Measurements from ENCODE around the gene IPO13. TPM values are rescaled to one million over a fixed set of nuclear protein-coding genes. Genes with fewer than 3 reads are reported as not detected.
A peak's percentile ranks its signal among the peaks of the same experiment; 100 is the strongest.

Gene IPO13
- total RNA-seq, 1 donor from 2014 or later, result 53.2 TPM

DNA sequence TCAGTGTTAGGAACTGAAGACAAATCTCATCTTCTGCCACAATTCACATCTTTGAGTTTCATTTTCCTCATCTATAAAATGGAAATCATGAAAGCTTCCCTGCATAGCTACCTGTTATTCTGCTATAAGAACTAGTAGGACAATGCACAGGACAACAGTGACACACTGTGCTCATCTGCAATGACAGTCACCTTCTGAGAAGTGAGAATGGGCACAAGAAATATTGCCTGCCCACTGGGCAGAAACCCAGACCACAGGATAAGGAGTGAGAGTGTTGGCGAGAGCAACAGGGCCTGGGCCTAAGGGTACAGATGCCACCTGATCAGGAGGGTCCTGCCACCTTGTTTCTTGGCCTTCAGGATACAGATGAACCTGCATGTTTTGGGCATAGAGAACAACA, 36.4 kb upstream of the IPO13 start:
- no peak overlapping the region for H3K27ac Mint-ChIP-seq (ENCODE audit: unreplicated experiment)
- DNase-seq, result no peak

DNA sequence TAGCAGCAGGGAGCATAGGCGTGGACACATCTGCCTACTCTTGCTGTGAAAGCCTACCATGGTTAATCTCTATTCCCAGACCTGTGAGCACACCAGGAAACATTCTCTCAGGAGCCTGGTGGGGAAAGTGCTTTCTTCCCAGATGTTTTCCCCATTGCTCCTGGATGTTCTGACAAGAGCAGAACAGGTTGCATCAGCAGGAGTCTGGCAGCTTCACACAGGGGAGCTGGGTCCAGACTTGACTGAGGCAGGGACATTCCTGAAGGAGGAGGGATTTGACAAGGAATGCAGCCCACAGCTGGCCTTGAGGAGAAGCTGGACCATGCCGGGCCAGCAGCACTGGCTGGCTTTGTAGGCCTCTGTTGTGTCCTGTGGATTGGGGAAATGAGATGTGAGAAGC, 34.1 kb upstream of the IPO13 start:
- TF ChIP-seq, protein P1, sequence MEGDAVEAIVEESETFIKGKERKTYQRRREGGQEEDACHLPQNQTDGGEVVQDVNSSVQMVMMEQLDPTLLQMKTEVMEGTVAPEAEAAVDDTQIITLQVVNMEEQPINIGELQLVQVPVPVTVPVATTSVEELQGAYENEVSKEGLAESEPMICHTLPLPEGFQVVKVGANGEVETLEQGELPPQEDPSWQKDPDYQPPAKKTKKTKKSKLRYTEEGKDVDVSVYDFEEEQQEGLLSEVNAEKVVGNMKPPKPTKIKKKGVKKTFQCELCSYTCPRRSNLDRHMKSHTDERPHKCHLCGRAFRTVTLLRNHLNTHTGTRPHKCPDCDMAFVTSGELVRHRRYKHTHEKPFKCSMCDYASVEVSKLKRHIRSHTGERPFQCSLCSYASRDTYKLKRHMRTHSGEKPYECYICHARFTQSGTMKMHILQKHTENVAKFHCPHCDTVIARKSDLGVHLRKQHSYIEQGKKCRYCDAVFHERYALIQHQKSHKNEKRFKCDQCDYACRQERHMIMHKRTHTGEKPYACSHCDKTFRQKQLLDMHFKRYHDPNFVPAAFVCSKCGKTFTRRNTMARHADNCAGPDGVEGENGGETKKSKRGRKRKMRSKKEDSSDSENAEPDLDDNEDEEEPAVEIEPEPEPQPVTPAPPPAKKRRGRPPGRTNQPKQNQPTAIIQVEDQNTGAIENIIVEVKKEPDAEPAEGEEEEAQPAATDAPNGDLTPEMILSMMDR (IDR thresholded peaks at IDR 0.05; ENCODE audit: partially characterized antibody, unreplicated experiment), result no peak
- DNase-seq, result no peak
- Mint-ChIP-seq H3K27ac (ENCODE audit: unreplicated experiment) (no peak overlapping the region), H3K36me3 (ENCODE audit: unreplicated experiment) (no peaks in the 10 kb centered on the region), H3K27me3 (ENCODE audit: unreplicated experiment) (peaks cover 3% of the 10 kb centered on the region), H3K4me3 (ENCODE audit: unreplicated experiment) (no peak overlapping the region), H3K4me1 (ENCODE audit: low read depth, unreplicated experiment) (peaks cover 6% of the 10 kb centered on the region), H3K9me3 (ENCODE audit: unreplicated experiment) (peaks cover 8% of the 10 kb centered on the region)

More for the DNA sequence above, 36.4 kb upstream of the IPO13 start:
- peaks cover 12% of the 10 kb centered on the region for H3K9me3 Mint-ChIP-seq (ENCODE audit: unreplicated experiment)
- TF ChIP-seq, protein P1 (IDR thresholded peaks at IDR 0.05; ENCODE audit: partially characterized antibody, unreplicated experiment), result no peak
- H3K36me3 Mint-ChIP-seq (ENCODE audit: unreplicated experiment), result peaks cover 11% of the 10 kb centered on the region
- H3K27me3 Mint-ChIP-seq (ENCODE audit: unreplicated experiment), result peaks cover 12% of the 10 kb centered on the region
- H3K4me3 Mint-ChIP-seq (ENCODE audit: unreplicated experiment), result no peak overlapping the region
- peaks cover 3% of the 10 kb centered on the region for H3K4me1 Mint-ChIP-seq (ENCODE audit: low read depth, unreplicated experiment)

DNA sequence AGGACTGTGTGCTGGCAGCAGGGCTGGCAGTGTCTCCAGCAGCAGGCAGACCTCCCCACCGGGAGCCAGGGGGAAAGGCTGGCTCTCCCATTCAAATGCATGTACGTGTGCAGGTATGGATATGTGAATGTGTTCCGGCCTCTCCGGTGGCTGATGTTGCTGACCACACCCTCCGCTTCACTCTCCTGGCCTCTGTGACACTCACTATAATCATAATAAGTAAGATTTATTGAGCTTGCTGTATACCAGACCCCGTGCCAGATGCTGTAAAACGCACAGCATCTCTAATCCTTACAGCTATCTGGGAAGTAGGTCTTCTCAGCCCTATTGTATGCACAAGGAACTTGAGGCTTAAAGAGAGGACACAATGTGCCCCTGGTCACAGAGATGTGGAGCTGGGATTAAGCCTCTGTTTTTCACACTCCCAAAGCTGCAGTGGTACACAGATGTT, 33.7 kb upstream of the IPO13 start:
- TF ChIP-seq, protein P1 (IDR thresholded peaks at IDR 0.05; ENCODE audit: partially characterized antibody, unreplicated experiment), result no peak
- no peak for DNase-seq
- H3K4me1 Mint-ChIP-seq (ENCODE audit: low read depth, unreplicated experiment), result peaks cover 6% of the 10 kb centered on the region
- H3K4me3 Mint-ChIP-seq (ENCODE audit: unreplicated experiment), result no peak overlapping the region
- H3K36me3 Mint-ChIP-seq (ENCODE audit: unreplicated experiment), result no peaks in the 10 kb centered on the region
- no peak overlapping the region for H3K27ac Mint-ChIP-seq (ENCODE audit: unreplicated experiment)
- H3K27me3 Mint-ChIP-seq (ENCODE audit: unreplicated experiment), result peaks cover 3% of the 10 kb centered on the region
- peaks cover 3% of the 10 kb centered on the region for H3K9me3 Mint-ChIP-seq (ENCODE audit: unreplicated experiment)

DNA sequence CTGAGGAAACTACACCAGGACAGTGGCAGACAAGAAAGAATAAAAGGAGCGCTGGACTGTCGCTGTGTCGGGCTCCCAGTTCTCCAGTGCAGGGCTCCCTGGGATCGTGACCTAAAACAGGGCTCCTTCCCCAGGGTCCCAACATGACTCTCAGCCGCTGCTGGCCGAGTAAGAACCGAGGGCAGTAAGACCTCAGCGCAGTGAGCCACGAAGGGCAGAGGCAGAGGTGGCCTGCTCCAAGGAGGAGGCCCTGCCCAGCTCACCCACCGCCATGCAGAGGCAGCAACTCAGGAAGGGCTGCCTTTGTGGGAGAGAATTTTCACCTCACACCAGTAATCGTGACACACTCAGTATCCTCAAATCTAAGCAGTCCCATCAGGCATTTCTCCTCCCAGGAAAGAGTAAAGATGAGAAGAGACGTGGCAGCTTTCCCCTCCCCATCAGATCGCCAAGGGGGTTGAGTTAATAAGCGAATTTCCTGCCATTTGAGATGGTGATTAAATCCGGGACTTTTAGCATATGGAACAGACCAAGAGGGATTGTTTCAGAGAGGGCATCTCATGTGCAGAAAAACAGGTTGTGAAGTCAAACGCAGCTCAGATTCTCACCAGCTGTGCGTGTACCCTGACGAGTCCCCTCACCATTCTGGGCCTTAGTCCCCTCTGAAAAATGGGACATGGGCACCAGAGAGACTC, 32.9 kb upstream of the IPO13 start:
- TF ChIP-seq, protein P1 (IDR thresholded peaks at IDR 0.05; ENCODE audit: partially characterized antibody, unreplicated experiment), result no peak
- DNase-seq, result no peak
- Mint-ChIP-seq H3K9me3 (ENCODE audit: unreplicated experiment) (peaks cover 2% of the 10 kb centered on the region), H3K4me3 (ENCODE audit: unreplicated experiment) (no peak overlapping the region), H3K4me1 (ENCODE audit: low read depth, unreplicated experiment) (peaks cover 6% of the 10 kb centered on the region), H3K36me3 (ENCODE audit: unreplicated experiment) (no peaks in the 10 kb centered on the region), H3K27ac (ENCODE audit: unreplicated experiment) (peak overlapping the region; percentile 30), H3K27me3 (ENCODE audit: unreplicated experiment) (peaks cover 3% of the 10 kb centered on the region)
